Keratinocyte (primary cell): ENCODE data around the gene ZNF549.

Experiments
- CTCF ChIP-seq, 3 experiments: IDR thresholded peaks in 1 of 3; conservative IDR thresholded peaks in 1 of 3; optimal IDR thresholded peaks in 1 of 3; 2 replicates in 2 of 3; 3 replicates in 1 of 3; pipeline versions ENCODE3 to v1.5.1; 2011; ENCODE audit warnings: low read length in 3 of 3, mild to moderate bottlenecking in 3 of 3, moderate library complexity in 2 of 3, control low read depth in 1 of 3, inconsistent platforms in 1 of 3; ENCODE audit not compliant: insufficient read depth in 2 of 3; ENCODE audit errors: extremely low read depth in 1 of 3
- EZH2 ChIP-seq: IDR thresholded peaks from one replicate; pipeline ENCODE4 v1.6.1; 2012; ENCODE audit warnings: inconsistent platforms, mild to moderate bottlenecking, low read length, moderate library complexity

GRCh38 chr19:57587529-57587928 is 60.4 kb downstream of the ZNF549 start:
- TF ChIP-seq EZH2 (no peak), CTCF (optimal IDR thresholded peaks at IDR 0.05 in 1 of 3, IDR thresholded peaks at IDR 0.05 in 1 of 3, conservative IDR thresholded peaks at IDR 0.05 in 1 of 3; ENCODE audit: extremely low read depth in 1 of 3, insufficient read depth in 2 of 3, low read length in 3 of 3) (no peak)
